Activated CD4-positive, alpha-beta T cell treated with anti-CD3 and anti-CD28 coated beads for 48 hours (primary cell): ENCODE measurements around the gene CDK6.
"Not testable (repeated sequence)": the region's sequence is repeated elsewhere in the genome, so short reads cannot be mapped to it uniquely, and the experiment has no call there.

Source experiments
- DNase-seq: peaks from one replicate; pipeline ENCODE4 v3.0.0-alpha.2; 2020

The CDK6 gene

DNA sequence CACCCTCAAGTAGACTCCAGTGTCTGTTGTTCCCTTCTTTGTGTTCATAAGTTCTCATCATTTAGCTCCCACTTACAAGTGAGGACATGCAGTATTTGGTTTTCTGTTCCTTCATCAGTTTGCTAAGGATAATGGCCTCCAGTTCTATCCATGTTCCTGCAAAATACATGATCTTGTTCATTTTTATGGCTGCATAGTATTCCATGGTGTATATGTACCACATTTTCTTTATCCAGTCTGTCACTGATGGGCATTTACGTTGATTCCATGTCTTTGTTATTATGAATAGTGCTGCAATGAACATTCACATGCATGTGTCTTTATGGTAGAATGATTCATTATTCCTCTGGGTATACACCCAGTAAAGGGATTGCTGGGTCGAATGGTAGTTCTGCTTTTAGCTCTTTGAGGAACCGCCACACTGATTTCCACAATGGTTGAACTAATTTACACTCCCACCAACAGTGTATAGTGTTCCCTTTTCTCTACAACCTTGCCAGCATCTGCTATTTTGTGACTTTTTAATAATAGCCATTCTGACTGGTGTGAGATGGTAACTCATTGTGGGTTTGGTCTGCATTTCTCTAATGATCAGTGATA is 79.0 kb downstream of the CDK6 start:
- not testable (repeated sequence) for DNase-seq

DNA sequence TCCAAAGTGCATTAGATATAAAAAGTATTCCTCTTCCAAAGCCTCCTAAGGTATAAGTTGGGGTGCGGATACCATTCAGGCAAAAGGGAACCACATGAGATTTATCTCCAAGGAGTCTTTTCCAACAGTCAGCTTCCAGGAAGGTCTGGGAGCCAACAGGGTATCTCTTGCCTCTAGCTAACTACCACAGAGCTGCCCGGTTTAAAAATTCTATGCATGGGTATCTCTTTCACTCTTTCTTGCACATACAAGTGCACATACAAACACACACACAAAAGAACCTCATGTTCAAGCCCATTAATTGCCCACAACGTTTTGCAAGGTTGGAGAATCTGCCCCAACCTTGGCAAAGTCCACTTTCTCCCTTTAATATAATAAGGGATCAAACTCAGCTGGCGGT is 80.7 kb downstream of the CDK6 start:
- no peak for DNase-seq

DNA sequence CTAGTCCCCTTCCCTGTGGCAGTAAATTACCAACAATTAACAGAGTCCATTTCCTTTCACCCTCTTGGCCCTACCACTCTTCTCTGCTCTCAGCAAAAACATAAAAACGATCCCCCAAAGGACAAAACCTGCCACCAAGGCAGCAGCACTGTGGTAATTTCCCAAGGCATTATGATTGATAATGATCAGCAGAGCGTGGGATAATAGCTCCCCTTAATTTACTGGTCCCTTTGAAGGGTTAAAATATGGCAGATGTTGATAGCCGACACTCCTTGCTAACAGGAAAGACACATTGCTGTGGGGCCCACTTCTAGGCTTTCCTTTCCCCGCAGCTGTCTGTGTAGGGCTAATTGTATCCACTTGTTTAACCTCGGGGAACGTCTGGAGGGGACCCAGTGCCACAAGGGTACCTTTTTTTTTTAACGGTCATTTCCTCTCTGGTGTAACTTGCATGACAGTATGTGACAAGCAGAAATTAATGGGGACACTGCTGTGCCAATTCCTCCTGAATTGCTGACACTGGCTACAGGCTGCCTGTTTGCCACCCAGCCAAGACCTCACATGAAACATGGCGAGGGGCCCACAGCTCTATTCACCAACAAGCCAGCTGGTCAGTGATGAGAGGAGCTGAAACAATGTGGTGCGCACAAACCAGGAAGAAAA is 81.3 kb downstream of the CDK6 start:
- no peak for DNase-seq

DNA sequence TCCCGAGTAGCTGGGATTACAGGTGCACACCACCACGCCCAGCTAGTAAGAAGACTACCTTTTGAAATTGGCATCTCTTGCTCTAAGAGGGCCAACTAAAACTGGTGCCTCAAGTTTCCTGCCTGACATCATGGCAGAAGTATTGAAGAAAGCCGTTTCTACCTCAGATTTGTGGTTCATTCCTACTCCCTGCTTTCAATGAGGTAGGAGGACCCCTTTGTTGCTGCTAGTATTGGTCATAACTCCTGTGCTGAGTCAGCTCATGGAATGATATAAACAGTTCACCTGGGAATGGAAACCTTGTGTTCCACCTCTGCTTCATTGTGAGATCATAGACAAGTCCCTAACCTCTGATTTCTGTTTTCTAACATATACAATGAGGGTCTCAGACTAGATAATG is 82.8 kb downstream of the CDK6 start:
- DNase-seq = no peak

DNA sequence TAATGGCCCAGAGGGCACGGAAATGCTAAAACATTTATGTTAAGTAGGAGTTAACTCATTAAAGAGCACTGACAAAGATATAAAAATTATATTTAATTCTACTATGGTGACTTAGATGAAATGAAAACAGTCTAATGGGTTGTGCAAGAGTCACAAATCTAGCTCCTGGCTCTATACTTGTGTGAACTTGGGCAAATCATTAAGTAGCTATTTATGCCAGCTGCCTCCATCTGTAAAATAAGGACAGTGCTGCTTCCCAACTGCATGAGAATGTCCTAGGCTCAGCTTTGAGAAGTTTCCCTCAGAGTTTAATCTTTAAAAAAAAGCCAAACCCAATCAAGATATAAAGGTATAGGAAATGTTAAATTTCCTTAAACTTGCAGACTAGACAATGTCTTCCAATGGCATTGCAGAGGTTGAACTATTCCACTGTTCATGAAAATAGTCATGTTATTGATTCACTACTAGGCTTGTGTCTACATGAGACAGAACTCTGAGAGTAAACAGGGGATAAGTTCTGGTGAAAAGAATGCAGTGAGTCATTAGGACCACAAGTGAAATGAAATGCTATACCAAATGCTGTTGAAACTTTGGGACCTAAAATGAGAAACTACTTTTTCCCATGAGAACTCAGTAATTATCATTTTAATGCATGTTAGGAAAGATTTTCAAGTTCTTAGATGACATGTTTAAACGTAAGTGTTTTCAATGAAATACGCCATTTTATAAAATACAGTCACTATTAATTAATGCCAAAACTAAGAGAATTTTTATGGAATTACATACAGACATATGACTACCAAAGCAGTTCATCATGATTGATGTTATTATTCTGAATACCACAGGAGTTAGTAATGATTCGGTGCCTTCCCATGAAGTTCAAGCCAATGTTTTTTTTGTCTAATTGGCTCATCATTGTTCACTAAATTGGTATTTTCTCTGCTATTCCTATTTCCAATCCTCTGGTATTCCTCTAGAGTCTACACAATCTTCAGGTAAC is 84.2 kb downstream of the CDK6 start:
- DNase-seq = no peak

DNA sequence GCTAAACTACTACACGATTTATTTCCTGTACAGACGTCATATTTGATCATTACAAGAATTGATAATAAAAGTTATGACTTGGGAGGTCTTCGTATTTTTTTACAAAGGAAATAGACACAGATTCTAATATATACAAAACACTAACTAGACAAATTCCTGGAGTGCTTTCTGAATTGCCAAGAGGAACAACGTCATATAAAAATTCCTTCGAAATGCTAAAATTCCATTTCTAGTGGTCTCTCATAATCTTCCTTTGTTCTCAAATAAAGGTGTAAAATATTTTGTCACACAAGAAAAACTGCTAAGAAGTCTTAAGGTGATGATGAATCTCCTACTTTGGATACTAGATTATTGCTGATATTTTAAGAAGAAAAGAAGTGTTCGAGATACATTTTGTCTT is 85.4 kb downstream of the CDK6 start:
- no peak for DNase-seq

DNA sequence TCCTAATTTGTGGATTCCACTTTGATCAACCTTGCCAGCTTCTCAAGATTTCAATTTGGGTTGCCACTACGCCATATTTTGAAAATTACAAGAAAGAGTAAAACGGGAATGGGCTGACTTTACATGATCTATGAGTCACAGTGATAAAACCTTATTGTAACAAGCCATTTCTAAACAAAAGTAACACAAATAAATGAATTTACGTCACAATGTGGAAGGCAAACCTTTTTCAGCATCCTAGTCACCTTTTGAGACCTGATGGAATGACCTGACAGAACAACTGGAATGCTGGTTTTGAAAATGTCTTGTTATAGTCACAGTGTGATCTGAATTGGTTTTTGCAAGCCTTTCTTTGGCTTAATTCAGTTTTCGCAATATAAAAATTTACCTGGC is 85.9 kb downstream of the CDK6 start:
- no peak for DNase-seq

DNA sequence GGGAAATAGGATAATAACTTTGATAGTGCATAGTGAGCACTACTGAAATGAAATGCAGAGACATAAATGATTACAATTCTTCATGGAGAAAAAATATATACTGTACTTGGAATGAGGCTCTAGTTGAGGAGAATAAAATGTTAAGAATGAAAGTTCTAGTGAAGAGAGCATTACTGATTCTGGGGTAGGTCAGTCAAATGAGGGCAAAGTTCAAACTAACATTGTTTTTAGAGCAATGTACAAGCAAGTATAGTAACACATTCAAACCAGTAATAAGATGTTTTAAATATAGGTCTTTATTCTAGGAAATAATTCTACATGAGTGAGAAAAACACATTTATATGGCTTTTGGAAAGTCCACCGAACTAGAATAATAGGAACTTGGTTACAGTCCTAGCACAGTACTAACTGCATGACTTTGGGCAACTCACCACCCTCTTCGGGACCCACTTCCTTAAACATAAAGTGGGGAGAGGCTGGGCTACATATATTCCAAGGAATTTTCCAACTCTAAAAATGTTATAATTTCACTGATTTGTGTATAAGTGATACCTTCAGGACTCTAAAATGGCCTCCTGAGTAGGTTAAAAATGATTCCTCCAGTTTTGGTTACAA is 86.4 kb downstream of the CDK6 start:
- no peak for DNase-seq

DNA sequence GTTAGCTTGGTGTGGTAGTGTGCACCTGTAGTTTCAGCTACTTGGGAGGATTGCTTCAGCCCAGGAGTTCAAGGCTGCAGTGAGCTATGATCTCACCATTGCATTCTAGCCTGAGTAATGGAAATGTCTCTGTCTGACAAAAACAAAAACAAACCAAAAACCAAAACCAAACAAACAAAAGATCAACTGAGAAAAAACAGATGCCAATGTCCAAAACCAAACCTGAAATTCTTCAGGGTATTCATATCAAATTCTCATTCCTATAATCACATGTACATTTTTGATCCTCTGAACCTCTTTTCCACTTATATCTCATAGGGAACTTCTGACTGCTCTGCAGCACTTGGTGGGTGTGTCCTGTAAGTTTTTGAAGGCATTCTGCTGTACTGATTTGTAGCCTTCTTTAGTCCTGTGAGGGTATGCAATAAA is 87.0 kb downstream of the CDK6 start:
- DNase-seq = no peak

DNA sequence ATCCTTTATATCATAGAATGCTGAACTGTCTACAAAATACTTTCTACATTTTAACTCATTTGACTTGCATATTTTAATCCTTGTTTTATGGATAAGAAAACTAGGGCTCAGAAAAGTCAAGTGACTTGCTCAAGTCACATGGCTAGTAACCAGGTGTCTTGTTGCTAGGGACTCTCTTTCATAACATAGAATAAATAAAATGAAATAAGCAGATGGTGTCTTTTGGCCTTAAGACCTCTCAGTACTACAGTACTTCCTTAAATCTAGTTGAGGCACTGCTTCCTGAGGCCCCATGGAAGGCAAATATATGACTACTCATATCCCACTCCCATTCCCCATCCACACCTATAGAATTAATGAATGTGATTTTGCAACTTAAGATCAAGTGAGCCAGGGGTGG is 87.9 kb downstream of the CDK6 start:
- no peak for DNase-seq

DNA sequence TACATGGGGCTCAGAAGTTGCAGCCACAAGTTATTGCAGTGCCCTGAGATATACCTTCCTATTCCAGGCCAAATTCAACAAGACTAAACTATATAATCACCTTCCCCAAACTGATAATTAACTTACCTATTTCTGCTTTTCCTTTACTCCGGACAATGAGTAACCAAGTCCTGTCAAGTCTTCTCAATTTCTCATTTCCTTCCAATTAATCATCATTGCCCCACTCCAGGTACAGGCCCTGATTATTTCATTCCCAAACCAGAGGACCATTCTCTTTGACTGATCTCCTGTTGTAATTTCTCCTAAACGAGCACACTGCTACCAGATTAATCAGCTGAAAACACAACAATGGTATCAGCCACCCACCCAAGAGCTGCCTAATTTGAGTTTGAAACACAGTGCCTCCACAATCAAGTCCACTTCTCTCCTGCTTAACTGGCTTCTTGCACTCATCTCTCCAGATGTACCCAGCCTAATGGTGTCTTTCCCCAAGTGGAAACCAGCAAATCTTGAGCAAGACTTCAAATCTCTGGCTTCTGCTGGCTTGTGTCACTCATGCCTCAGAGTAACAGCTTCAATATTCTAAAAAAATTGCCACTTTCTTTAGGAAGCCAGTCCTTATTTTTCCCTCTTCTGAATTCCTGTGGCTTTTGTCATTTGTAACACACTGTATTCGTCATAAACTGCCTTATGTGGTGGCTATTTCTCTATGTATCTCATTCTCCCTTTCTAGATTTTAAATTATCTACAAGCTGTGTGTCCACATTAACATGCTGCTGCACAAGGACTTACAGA is 89.1 kb downstream of the CDK6 start:
- no peak for DNase-seq

DNA sequence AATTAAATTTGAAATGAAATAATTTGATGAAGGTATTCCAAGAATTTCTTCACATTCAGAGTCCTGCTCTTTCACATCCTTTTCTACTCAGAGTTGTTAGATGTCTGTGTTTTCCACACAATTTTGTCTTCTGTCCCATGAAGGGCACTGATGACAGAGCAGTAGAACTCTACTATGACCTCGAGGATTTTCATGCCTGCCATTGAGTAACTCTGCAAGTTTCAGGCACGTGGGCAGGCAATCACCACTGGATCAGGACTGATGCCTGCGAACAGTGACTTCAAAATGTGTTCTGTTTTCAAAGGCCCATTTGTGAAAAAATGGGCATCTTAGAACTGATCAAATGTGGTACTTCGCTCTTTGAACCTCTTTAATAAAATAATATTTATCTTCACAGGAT is 91.1 kb downstream of the CDK6 start:
- DNase-seq = no peak

DNA sequence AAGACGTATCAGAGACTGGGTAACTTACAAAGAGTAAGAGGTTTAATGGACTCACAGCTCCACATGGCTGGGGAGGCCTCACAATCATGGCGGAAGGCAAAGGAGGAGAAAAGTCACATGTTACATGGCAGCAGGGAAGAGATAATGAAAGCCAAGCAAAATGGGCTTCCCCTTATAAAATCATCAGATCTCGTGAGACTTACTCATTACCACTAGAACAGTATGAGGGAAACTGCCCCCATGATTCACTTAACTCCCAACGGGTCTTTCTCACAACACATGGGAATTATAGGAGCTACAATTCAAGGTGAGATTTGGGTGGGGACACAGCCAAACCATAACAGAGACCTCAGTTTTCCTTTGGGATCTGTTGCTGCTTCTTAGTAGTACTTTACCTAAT is 92.2 kb downstream of the CDK6 start:
- not testable (repeated sequence) for DNase-seq

DNA sequence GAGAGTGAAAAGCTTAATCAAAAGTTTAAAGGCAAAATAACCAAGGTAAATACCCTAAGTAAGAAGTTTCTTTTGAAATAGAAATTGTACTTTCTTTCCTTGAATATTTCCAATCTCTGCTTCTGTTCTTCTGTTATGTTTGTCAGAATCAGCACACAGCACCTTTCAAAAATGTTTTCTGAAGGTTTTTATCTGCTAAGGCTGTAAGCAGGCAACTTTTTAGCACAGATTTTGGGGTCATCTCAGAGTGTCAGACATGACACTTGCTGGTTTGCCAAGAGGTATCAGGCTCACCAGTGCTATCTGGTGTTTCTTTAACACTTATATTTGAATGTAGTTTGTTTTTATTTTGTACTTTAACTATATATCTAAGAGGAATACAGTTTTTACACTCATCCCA is 94.2 kb downstream of the CDK6 start:
- no peak for DNase-seq

DNA sequence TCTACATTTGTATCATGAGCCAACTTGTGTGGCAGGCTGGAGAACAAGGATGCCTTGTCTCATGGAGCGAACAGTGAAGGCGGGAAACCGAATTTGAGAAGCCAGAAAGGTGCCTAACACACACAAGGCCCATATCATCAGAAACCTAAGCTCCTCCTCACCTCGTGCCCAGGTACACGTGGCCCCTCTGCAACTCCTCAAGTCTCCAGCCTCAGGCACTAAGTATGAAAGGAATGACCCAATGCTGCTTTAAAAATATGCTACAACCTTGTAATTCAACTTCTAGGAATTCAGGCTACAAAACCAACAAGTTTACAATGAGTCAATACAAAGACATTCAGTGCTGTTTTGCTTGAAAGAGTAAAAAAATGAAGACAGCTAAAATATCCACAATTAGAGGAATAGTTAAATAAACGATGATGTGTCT is 95.7 kb downstream of the CDK6 start:
- DNase-seq = no peak

DNA sequence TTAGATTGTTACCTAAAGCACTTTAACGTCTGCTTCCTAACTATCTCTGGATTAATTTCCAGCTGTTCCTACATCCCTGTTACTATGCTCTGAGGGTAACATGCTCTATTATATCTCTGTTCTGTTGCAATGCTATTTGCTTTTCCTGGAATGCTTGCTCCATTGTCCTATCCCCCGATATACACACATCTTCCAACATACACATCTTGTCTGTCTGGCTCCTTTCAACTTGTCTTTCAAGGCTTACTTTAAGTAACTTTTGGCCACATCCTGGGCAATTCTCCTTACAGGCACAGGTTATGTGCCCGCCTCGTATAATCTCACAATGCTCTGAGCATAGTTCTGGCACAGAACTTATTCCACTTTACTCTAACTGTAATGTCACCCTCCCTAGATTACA is 96.2 kb downstream of the CDK6 start:
- DNase-seq = no peak

DNA sequence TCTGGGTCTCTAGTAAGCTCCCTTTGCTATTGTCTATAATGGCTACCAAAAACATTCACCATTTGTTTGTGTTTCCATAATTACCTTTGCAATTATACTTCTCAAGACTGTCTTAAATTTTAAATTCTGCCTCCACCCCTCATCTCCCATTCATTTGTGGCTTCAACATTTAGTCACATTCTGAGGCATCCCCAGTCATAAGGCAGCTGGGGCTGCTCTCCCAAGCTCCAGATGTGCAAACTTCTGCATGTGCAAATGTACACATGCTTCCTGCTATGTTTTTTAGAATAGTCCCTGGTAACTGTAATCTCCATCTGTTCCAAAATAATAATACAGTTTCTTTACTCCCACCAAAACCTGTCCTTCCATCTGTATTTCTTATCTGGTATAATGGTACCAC is 97.3 kb downstream of the CDK6 start:
- no peak for DNase-seq

DNA sequence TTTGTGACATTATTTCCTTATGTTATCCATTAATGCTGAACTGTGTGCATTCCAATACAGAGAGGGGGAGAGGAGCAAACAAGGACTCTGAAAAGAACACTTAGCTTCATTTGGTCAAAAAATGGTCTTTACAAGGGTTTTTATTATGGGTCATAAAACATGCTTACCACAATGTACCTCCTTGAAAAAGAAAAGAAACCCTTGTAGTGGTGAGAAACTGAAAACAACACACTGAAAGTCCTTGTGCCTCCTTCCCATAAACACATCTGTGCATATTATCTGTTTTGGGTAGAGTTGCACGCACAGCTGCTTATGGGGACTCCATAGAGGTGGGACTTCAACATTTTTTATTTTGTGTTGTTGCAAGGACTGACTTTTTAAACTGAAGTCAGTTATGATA is 98.7 kb downstream of the CDK6 start:
- DNase-seq = no peak

DNA sequence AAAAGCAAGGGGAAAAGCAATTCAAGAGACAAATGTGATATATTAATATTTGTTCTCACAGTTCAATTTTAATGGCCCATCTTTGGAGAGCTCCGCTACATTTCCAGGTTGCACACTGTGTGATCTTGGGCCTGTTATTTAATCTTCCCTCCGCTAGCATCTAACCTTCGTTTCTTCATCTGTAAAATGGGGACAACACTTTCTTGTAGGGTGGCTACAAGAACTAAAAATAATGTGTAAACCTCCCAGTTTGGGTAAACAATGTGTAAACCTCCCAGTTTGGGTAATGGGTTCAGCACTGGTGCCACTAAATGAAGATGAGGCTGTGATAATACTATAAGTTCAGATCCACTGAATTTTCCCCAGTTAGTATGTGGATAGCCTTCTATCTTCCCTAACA is 99.5 kb downstream of the CDK6 start:
- DNase-seq = no peak

DNA sequence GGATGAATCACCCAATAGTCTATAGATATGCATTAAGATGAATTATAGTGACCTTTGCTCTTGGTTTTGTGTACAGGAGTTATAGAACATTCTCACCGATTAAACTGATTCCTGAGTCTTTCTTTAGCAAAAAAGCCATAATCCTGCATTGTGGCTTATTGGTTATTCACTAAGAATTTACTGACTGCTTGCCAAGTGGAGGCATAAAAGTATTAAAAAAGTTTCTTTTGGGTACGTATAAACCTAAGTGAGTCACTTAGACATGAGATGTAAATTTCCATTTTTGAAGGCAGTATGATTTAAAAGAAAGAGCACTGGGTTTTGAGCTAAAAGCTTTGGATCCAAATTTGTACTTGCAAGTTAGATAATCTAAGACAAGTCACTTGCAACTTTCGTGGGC is 100.7 kb downstream of the CDK6 start:
- no peak for DNase-seq

DNA sequence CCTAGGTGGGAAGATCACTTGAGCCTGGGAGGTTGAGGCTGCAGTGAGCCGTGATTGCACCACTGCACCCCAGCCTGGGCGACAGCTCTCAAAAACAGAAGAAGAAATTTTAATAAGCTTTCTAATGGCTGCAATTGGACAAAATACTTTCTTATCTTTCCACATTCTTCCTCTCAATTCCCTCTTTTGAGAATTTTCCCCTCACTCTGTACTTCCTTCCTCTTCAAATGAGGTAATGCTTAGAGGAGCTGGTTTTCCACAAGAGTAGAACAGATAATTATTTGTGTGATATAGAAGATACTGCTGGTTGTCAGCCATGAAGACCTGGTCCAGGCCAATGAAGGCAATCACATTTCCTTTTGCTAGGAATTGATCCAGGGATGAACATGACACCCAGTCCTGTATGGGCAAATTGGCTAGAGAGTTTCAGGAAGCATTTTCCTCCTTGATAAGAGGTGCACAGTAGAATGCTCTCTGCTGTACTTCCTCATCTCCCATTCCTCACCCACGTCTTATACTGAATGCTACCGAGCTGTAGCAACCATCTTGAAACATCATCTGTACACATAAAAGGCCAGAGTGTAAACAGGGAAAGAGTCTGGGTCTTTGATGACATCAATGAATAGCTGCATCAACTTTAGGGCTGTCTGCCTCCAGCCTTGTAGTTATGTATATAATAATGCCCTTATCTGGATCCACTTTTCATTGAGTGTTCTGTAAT is 103.9 kb downstream of the CDK6 start:
- no peak for DNase-seq
